Endodermal cell (in vitro differentiated cells): ENCODE measurements around the gene ARRDC1. TPM values are rescaled to one million over a fixed set of nuclear protein-coding genes. Genes with fewer than 3 reads are reported as not detected.
A peak's percentile ranks its signal among the peaks of the same experiment; 100 is the strongest.
"Not testable (repeated sequence)": the region's sequence is repeated elsewhere in the genome, so short reads cannot be mapped to it uniquely, and the experiment has no call there.

Experiments
- DNase-seq: peaks from one replicate; pipeline ENCODE4 v3.0.0-alpha.2; 2017
- H3K27ac ChIP-seq: 2 replicates; pipeline ENCODE4 v1.5.1; 2013; ENCODE audit warnings: mild to moderate bottlenecking, low read depth, low read length, moderate library complexity
- H3K27me3 ChIP-seq: 2 replicates; pipeline ENCODE4 v1.6.1; 2013; ENCODE audit warnings: mild to moderate bottlenecking, low read length, moderate library complexity; ENCODE audit not compliant: insufficient read depth, control insufficient read depth, poor library complexity, severe bottlenecking
- H3K36me3 ChIP-seq: 2 replicates; pipeline ENCODE4 v1.7.0; 2013; ENCODE audit warnings: mild to moderate bottlenecking, low read length, moderate library complexity; ENCODE audit not compliant: control insufficient read depth, insufficient read depth
- H3K4me1 ChIP-seq: one replicate; pipeline ENCODE4 v1.7.0; 2013; ENCODE audit warnings: low read length; ENCODE audit not compliant: control insufficient read depth, insufficient read depth
- H3K4me3 ChIP-seq: 2 replicates; pipeline ENCODE4 v1.5.1; 2013; ENCODE audit warnings: mild to moderate bottlenecking, low read length, moderate library complexity
- H3K9ac ChIP-seq: 2 replicates; pipeline ENCODE4 v1.6.1; 2013; ENCODE audit warnings: mild to moderate bottlenecking, low read length, moderate library complexity; ENCODE audit not compliant: poor library complexity, severe bottlenecking; ENCODE audit errors: extremely low read depth
- H3K9me3 ChIP-seq: 2 replicates; pipeline ENCODE4 v1.6.1; 2013; ENCODE audit warnings: mild to moderate bottlenecking, low read length, moderate library complexity; ENCODE audit not compliant: control insufficient read depth
- H3K27ac Mint-ChIP-seq: 2 replicates; pipeline ENCODE4 v1.8.0; 2020; ENCODE audit warnings: mixed read lengths
- H3K27me3 Mint-ChIP-seq: 2 replicates; pipeline ENCODE4 v1.8.0; 2021; ENCODE audit warnings: mild to moderate bottlenecking, mixed read lengths; ENCODE audit not compliant: insufficient read depth
- H3K36me3 Mint-ChIP-seq: 2 replicates; pipeline ENCODE4 v1.8.0; 2020; ENCODE audit warnings: low read depth, mixed read lengths
- H3K4me1 Mint-ChIP-seq: 2 replicates; pipeline ENCODE4 v1.8.0; 2020; ENCODE audit warnings: mixed read lengths
- H3K4me3 Mint-ChIP-seq: 2 replicates; pipeline ENCODE4 v1.8.0; 2020; ENCODE audit warnings: mild to moderate bottlenecking, moderate library complexity, mixed read lengths
- H3K9me3 Mint-ChIP-seq: 2 replicates; pipeline ENCODE4 v1.8.0; 2020; ENCODE audit warnings: mild to moderate bottlenecking, mixed read lengths
- WGBS, 2 experiments: methylation state at CpG; one replicate each; pipeline versions ENCODE4 v1.1.5 to v1.1.7; 2013; ENCODE audit warnings: missing lambda C conversion rate in 2 of 2, mixed read lengths in 1 of 2; ENCODE audit not compliant: insufficient coverage in 1 of 2, insufficient read length in 1 of 2; 5-methylcytosine and 5-hydroxymethylcytosine counted together
- total RNA-seq, 2 donors: library from RNA; stranded (reverse); fragmentation: NEBNext Ultra II Directional in 1 of 2; extraction: Animal tissue kit (Norgen Biotek cat#: 25700) in 1 of 2; gene quantifications; 2 replicates in 1 of 2; 3 replicates in 1 of 2; pipeline ENCODE4 v1.2.1, GENCODE V29; 2021
- TF ChIP-seq, protein P1 (sequence below): fragments of 200-600 bp; sonication (generic); conservative IDR thresholded peaks from 2 replicates; pipeline ENCODE4 v1.5.0; 2021; ENCODE audit warnings: antibody characterized with exemption, mild to moderate bottlenecking

The ARRDC1 gene
- total RNA-seq, 2 donors from 2014 or later, result 41.5 to 46.2 TPM

DNA sequence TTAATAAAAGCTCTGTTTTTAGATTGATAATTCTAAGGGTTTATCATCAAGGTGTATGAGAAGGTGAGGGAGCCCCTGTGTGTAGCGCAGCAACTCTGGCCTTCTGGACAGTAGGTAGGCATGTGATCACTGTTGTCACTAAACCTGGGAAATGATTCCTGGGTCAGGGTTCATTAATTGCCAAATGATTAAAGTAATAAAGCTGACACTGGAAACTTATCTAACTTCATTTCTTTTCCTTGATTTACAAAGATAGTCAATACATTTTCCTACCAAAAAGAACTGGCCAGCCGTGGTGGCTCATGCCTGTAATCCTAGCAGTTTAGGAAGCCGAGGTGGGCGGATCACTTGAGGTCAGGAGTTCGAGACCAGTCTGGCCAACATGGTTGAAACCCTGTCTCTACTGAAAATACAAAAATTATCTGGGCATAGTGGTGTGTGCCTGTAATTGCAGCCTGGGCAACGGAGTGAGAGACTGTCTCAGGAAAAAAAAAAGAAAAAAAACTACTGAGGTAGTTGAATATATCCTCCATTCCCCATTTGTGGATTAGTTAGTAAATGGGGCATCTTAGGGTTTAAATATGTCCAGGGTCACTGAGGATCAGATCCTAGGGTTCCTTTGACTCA lies 15.8 kb downstream of the ARRDC1 start:
- Mint-ChIP-seq H3K27ac (peak overlapping the region; percentile 18), H3K36me3 (peaks cover 25% of the 10 kb centered on the region), H3K9me3 (no peaks in the 10 kb centered on the region), H3K27me3 (no peaks in the 10 kb centered on the region), H3K4me1 (peaks cover 25% of the 10 kb centered on the region), H3K4me3 (peak overlapping the region; percentile 85)
- peaks cover 8% of the 10 kb centered on the region for H3K4me1 ChIP-seq
- H3K9me3 ChIP-seq, result no peaks in the 10 kb centered on the region
- no peak for DNase-seq
- no peaks in the 10 kb centered on the region for H3K27me3 ChIP-seq
- 85 to 94% methylated on average over 5 to 6 of the region's 6 CpGs for WGBS, 2 experiments
- H3K27ac ChIP-seq, result no peak overlapping the region
- TF ChIP-seq, protein P1, sequence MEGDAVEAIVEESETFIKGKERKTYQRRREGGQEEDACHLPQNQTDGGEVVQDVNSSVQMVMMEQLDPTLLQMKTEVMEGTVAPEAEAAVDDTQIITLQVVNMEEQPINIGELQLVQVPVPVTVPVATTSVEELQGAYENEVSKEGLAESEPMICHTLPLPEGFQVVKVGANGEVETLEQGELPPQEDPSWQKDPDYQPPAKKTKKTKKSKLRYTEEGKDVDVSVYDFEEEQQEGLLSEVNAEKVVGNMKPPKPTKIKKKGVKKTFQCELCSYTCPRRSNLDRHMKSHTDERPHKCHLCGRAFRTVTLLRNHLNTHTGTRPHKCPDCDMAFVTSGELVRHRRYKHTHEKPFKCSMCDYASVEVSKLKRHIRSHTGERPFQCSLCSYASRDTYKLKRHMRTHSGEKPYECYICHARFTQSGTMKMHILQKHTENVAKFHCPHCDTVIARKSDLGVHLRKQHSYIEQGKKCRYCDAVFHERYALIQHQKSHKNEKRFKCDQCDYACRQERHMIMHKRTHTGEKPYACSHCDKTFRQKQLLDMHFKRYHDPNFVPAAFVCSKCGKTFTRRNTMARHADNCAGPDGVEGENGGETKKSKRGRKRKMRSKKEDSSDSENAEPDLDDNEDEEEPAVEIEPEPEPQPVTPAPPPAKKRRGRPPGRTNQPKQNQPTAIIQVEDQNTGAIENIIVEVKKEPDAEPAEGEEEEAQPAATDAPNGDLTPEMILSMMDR, result peak; percentile 68
- H3K4me3 ChIP-seq, result peak overlapping the region; percentile 98
- H3K36me3 ChIP-seq, result peaks cover 40% of the 10 kb centered on the region
- no peak overlapping the region for H3K9ac ChIP-seq

DNA sequence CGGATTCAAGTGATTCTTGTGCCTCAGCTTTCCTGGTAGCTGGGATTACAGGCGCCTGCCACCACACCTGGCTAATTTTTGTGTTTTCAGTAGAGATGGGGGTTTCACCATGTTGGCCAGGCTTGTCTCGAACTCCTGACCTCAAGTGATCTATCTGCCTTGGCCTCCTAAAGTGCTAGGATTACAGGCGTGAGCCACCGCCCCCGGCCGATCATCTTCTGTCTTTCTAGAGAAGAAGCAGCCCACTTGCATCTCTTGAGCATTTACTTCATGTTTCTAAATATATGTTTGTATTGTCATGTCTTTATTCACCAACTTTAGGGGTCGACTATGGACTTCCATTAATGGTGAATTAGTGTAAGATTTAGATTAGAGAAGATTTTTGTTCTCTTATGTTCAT lies 16.7 kb downstream of the ARRDC1 start:
- peaks cover 27% of the 10 kb centered on the region for H3K36me3 Mint-ChIP-seq
- 95 to 96% methylated on average over 4 to 8 of the region's 8 CpGs for WGBS, 2 experiments
- H3K9me3 ChIP-seq, H3K4me3 ChIP-seq, H3K4me3 Mint-ChIP-seq, H3K9me3 Mint-ChIP-seq, H3K27me3 ChIP-seq, H3K27me3 Mint-ChIP-seq, DNase-seq, H3K27ac ChIP-seq, H3K9ac ChIP-seq, H3K4me1 ChIP-seq: not testable (repeated sequence)
- peak overlapping the region; percentile 25 for H3K27ac Mint-ChIP-seq
- peaks cover 31% of the 10 kb centered on the region for H3K36me3 ChIP-seq
- H3K4me1 Mint-ChIP-seq, result peaks cover 24% of the 10 kb centered on the region

DNA sequence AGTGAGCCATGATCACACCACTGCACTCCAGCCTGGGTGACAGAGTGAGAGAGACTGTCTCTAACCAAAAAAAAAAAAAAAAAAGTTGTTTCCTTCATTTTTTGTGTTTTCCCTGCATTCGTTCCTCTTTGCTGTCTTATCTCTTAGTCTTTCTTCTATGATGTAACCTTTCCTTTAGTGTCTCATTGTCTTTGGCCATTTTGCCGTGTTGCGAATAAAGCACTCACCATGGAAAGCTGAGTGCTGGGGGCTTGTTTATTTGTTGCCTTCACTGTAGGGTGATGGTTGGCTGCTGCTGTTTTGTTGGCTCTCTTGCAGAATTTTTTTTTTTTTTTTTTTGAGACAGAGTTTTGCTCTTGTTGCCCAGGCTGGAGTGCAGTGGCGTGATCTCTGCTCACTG lies 21.0 kb downstream of the ARRDC1 start:
- Mint-ChIP-seq H3K27ac (no peak overlapping the region), H3K4me3 (no peak overlapping the region), H3K4me1 (peaks cover 7% of the 10 kb centered on the region), H3K27me3 (no peaks in the 10 kb centered on the region), H3K9me3 (no peaks in the 10 kb centered on the region), H3K36me3 (peaks cover 24% of the 10 kb centered on the region)
- Histone ChIP-seq H3K9ac (no peak overlapping the region), H3K4me3 (no peak overlapping the region), H3K4me1 (no peaks in the 10 kb centered on the region), H3K9me3 (no peaks in the 10 kb centered on the region), H3K27me3 (no peaks in the 10 kb centered on the region), H3K36me3 (peaks cover 22% of the 10 kb centered on the region), H3K27ac (no peak overlapping the region)
- WGBS, 2 experiments, result 80 to 98% methylated on average over 1 to 4 of the region's 4 CpGs
- no peak for DNase-seq
- TF ChIP-seq, protein P1, result no peak

DNA sequence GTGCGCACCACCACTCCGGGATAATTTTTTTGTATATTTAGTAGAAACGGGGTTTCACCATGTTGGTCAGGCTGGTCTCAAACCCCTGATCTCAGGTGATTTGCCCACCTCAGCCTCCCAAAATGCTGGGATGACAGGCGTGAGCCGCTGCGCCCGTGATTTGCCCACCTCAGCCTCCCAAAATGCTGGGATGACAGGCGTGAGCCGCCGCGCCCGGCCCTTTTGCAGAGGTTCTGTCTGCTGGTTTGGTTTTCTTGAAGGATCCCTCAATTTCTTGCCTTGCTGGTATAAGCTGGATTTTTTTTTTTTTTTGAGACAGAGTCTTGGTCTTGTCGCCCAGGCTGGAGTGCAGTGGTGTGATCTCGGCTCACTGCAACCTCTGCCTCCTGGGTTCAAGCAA lies 21.9 kb downstream of the ARRDC1 start:
- not testable (repeated sequence) for DNase-seq, H3K9me3 Mint-ChIP-seq, H3K9me3 ChIP-seq, H3K9ac ChIP-seq, H3K27ac ChIP-seq, H3K4me3 ChIP-seq, H3K4me3 Mint-ChIP-seq, H3K27me3 Mint-ChIP-seq, H3K27ac Mint-ChIP-seq, H3K4me1 ChIP-seq, H3K27me3 ChIP-seq
- peaks cover 17% of the 10 kb centered on the region for H3K36me3 ChIP-seq
- 95 to 98% methylated on average over 6 to 14 of the region's 14 CpGs for WGBS, 2 experiments
- Mint-ChIP-seq H3K36me3 (peaks cover 20% of the 10 kb centered on the region), H3K4me1 (peaks cover 11% of the 10 kb centered on the region)
